HFF-Myc (cell line): ENCODE measurements around the gene C3orf18.

Experiments used
- DNase-seq: peaks from one replicate; pipeline ENCODE4 v3.0.0-alpha.2; 2011; ENCODE audit warnings: low read depth; ENCODE audit errors: extremely low read depth
- H3K4me3 ChIP-seq: replicated peaks from 2 replicates; pipeline ENCODE4 v1.5.1; 2011; ENCODE audit warnings: low read depth, mild to moderate bottlenecking, control low read depth, low read length
- TF ChIP-seq, protein P1 (sequence below): IDR thresholded peaks from 2 replicates; pipeline ENCODE4 v1.5.1; 2012; ENCODE audit warnings: mild to moderate bottlenecking, low read depth, low read length, control low read depth; ENCODE audit errors: missing control alignments

C3orf18 gene

DNA sequence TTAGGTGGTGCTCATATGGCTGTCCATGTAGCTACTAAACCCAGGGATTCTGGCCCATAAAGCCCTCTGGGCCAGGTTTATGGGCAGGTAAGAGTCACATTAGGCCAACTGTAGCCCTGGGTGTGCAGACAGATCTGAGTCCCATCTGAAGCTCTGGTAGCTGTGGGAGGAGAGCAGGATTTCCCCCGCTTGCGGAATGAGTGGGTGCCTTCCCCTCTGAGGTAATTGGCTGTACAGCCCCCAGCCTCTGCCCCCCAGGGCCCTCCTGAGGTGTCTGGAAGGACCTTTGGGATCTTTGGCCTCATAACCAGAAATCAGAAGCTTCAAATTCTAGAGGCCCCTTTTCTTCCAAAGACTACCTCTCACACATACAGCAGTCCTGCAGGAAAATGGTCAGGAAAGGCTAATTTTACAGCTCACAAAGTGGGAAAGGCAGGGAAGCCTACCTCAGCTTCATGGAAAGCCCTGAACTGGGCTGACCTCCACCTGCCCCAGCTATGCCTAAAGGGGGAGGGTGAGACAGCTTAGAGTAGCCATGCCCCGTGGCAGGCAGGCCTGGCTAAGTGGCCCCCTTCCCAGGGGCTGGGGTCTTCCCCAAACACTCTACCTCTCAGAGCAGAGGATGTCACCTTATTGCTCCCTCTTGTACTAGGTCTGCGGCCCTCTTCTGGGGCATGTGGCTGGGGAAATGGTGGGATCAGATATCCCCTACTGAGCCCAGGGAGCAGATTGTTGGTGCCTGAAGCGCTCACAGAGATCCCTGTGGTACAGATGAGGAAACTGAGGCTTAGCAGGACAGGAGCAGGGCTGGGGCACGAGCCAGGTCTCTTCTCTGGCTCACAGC is 18.6 kb upstream of the C3orf18 start:
- TF ChIP-seq, protein P1, sequence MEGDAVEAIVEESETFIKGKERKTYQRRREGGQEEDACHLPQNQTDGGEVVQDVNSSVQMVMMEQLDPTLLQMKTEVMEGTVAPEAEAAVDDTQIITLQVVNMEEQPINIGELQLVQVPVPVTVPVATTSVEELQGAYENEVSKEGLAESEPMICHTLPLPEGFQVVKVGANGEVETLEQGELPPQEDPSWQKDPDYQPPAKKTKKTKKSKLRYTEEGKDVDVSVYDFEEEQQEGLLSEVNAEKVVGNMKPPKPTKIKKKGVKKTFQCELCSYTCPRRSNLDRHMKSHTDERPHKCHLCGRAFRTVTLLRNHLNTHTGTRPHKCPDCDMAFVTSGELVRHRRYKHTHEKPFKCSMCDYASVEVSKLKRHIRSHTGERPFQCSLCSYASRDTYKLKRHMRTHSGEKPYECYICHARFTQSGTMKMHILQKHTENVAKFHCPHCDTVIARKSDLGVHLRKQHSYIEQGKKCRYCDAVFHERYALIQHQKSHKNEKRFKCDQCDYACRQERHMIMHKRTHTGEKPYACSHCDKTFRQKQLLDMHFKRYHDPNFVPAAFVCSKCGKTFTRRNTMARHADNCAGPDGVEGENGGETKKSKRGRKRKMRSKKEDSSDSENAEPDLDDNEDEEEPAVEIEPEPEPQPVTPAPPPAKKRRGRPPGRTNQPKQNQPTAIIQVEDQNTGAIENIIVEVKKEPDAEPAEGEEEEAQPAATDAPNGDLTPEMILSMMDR: no peak

DNA sequence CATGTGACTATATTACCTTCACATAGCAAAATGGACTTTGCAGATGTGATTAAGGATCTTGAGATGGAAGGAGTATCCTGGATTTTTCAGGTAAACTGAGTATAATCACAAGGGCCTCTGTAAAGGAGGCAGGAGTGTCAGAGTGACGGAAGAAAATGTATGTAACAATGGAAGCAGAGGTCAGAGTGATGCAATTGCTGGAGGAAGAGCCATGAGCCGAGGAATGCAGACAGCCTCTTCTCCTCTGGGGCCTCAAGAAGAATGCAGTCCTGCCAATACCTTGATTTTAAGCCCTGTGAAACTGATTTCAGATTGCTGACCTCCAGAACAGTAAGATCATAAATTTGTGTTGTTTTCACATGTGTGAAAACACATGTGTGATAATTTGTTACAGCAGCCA is 16.8 kb upstream of the C3orf18 start:
- no peak overlapping the region for H3K4me3 ChIP-seq
- TF ChIP-seq, protein P1: no peak
- DNase-seq: no peak

More for the DNA sequence above, 18.6 kb upstream of the C3orf18 start:
- H3K4me3 ChIP-seq: no peak overlapping the region
- no peak for DNase-seq

DNA sequence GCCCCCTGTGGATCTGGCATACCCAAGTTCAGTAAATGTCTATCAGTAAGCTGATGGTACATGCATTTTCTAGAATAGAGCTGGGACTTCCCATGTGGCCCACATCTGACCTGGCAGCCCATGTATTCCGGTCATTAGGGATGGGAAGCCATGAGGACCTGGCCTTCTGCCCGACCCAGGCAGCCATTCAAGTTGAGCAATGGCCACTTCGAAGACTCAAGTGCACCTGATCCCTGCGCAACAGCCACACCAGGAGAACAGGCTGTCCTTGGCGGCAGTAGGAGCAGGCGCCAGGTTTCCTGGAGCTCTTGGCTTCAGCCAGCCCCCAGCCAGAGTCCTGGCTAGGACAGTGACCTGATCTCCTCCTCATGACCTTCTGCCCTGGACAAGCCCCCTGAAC is 16.4 kb upstream of the C3orf18 start:
- TF ChIP-seq, protein P1: no peak
- no peak for DNase-seq
- no peak overlapping the region for H3K4me3 ChIP-seq

DNA sequence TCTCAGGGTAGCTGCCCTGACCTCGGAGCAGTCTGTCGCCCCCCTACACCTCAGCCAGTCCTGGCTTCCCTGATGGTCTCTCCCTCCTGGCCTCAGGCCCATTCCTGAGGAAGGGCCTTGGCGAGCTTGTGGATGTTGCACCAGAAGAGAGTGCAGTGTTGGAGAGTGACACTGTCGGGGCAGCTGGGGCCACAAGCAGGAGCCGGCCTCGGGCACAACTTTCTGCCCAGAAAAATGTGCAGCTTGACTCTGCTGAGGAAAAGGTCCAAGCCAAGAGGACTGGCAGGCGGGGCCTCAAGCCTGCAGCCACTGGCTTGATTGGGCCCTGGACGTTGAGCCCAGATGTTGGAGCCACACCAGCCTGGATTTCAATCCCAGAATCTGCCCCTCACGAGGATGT is 14.5 kb upstream of the C3orf18 start:
- DNase-seq: no peak
- TF ChIP-seq, protein P1: no peak
- no peak overlapping the region for H3K4me3 ChIP-seq

DNA sequence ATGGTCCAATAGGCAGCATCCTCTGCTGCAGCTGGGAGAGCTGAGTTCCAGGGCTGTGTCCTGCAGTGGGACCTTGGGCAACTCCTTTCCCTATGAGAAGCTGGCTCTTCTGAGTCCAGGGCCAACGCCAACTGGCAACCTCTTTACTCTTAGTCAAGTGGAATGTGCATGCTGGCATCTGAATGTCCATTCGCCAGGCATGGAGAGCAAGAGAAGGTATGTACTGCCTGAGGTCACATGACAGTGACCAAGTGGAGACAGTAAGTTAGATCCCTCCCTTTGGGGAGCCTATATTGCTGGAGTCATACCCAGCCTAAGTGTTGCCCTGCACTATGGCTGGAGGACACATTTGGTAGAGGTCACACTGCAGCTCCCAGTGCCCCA is 13.9 kb upstream of the C3orf18 start:
- TF ChIP-seq, protein P1: no peak

DNA sequence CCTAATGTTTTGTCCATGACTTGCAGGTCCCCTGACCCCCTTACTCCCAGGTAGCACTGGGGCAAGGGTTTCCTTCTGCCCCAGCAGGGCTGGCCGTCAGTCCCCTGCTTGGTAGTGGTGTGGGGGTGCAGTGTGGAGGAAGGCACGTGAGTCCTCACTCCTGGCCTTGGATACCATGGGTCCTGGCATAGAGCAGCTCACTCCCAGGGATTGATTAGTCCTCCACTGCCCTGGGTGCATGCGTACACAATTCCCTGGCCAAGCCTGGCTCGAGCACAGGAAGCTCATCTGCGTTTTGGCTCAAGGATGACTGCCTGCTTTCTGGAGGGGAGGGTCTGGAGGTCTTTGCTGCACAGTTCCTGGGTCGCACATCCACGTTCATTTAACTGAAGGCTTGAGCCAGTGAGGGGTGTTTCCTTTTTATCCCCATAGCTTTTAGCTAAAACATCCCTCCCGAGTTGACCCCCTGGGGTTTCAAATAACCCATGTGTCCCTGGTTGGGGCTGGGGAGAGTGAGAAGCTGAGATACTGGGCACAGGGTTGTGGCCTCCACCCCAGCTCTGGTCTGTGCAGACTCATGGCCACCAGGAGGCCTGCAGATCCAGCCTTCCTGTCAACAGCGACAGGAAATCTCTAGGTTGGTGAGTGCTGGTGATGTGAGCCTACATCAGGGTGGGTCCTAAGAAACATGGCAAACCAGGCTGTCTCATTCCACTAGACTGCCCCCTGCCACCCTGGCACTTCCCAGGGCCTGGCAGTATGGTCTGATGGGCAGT is 13.3 kb upstream of the C3orf18 start:
- TF ChIP-seq, protein P1: peak; percentile 10
- DNase-seq: no peak
- H3K4me3 ChIP-seq: no peak overlapping the region

More for the DNA sequence above, 13.9 kb upstream of the C3orf18 start:
- H3K4me3 ChIP-seq: no peak overlapping the region
- no peak for DNase-seq
